Pancreas (tissue), 10 donors: ENCODE results near the gene THSD7A. TPM values are rescaled to one million over a fixed set of nuclear protein-coding genes. Genes with fewer than 3 reads are reported as not detected.

Experiments
- ATAC-seq, 4 donors: fragments of 200-7000 bp; cut with Tn5 transposase; one replicate each; pipeline versions ENCODE4 v1.8.0 to v1.9.1; 2020; ENCODE audit warnings: mild to moderate bottlenecking in 4 of 4, moderate library complexity in 4 of 4
- DNase-seq, 6 donors: peaks; one replicate each; pipeline ENCODE4 v3.0.0-alpha.2; 2020
- FAIRE-seq: peaks from 2 replicates; lab custom pipeline; 2012; peaks lifted over from hg19 to GRCh38; lab: Jason Lieb, UNC
- H3K27ac ChIP-seq, 4 donors: fragments of 200-600 bp; sonication (generic); 1 replicate in 3 of 4; 2 replicates in 1 of 4; pipeline versions ENCODE4 v1.5.0 to v1.8.0; 2020
- H3K27me3 ChIP-seq, 4 donors: fragments of 200-600 bp; one replicate each; pipeline ENCODE4 v1.8.0; 2021
- H3K36me3 ChIP-seq, 3 donors: fragments of 200-600 bp; sonication (generic) in 1 of 3; one replicate each; pipeline versions ENCODE4 v1.5.0 to v1.8.0; 2020 to 2021
- H3K4me1 ChIP-seq, 3 donors: fragments of 200-600 bp; one replicate each; pipeline ENCODE4 v1.8.0; 2021
- H3K4me3 ChIP-seq, 4 donors: fragments of 200-600 bp; sonication (generic) in 2 of 4; one replicate each; pipeline versions ENCODE4 v1.5.0 to v1.8.0; 2020 to 2021
- H3K9me3 ChIP-seq, 4 donors: fragments of 200-600 bp; one replicate each; pipeline ENCODE4 v1.8.0; 2021
- WGBS, 2 donors: extraction: QIAGEN DNeasy Blood & Tissue Kit; methylation state at CpG; one replicate each; pipeline ENCODE4 v1.1.7; 2013; 5-methylcytosine and 5-hydroxymethylcytosine counted together
- intact Hi-C, 3 donors: fragments of 100-400 bp; cut with DNase I; formaldehyde crosslinking; loops; one replicate each; pipeline versions ENCODE4 v1.11.1 to v1.14.2; 2022
- polyA plus RNA-seq, 2 donors: library from polyadenylated mRNA; stranded (reverse); fragments of 200-250 nt; gene quantifications; one replicate each; pipeline ENCODE4 v1.2.3, GENCODE V29; 2013
- total RNA-seq, 6 donors: library from RNA; stranded (reverse); fragmentation: NEBNext Ultra II Directional in 4 of 6; extraction: Animal tissue kit (Norgen Biotek cat#: 25700) in 4 of 6; gene quantifications; one replicate each; pipeline versions ENCODE4 v1.2.1 to v1.2.4, GENCODE V29; 2021 to 2023
- TF ChIP-seq, protein P1 (sequence below), 4 donors: fragments of 200-600 bp; sonication (generic) in 3 of 4; IDR thresholded peaks; one replicate each; pipeline versions ENCODE4 v1.5.0 to v1.8.0; 2021; ENCODE audit warnings: antibody characterized with exemption in 4 of 4
- donor health status: healthy with polysubstance abuse.
- donor health status: DM: no; HTN: no; CAD: no; lungs with moderate emphysema.
- donor health status: DM: no; HTN: no; CAD: no.
- donor health status: control.
- donor health status: control.
- donor health status: Bipolar disorder and iron deficiency.
- donor health status: DM: yes; HTN: yes; CAD: no.
- donor health status: DM: no; HTN: no; CAD: no.
- donor health status: DM: no; HTN: no; CAD: no.
- donor health status: DM: yes; HTN: yes; CAD: no.

The THSD7A gene
- total and polyA plus RNA-seq, 8 donors = 0.30 to 3.7 (median 0.90) TPM

- Histone ChIP-seq H3K27me3 (no peaks in the 10 kb centered on the region), H3K4me3 (no peak overlapping the region), H3K9me3 (no peaks in the 10 kb centered on the region), H3K36me3 (no peaks in the 10 kb centered on the region), H3K4me1 (no peaks in the 10 kb centered on the region), H3K27ac (no peak overlapping the region)
- ATAC-seq (no peak), FAIRE-seq (no peak), DNase-seq (no peak)
- TF ChIP-seq, protein P1, sequence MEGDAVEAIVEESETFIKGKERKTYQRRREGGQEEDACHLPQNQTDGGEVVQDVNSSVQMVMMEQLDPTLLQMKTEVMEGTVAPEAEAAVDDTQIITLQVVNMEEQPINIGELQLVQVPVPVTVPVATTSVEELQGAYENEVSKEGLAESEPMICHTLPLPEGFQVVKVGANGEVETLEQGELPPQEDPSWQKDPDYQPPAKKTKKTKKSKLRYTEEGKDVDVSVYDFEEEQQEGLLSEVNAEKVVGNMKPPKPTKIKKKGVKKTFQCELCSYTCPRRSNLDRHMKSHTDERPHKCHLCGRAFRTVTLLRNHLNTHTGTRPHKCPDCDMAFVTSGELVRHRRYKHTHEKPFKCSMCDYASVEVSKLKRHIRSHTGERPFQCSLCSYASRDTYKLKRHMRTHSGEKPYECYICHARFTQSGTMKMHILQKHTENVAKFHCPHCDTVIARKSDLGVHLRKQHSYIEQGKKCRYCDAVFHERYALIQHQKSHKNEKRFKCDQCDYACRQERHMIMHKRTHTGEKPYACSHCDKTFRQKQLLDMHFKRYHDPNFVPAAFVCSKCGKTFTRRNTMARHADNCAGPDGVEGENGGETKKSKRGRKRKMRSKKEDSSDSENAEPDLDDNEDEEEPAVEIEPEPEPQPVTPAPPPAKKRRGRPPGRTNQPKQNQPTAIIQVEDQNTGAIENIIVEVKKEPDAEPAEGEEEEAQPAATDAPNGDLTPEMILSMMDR (IDR thresholded peaks at IDR 0.05) = no peak
- 21 to 46% methylated on average over 2 of the region's 2 CpGs for WGBS, 2 donors
- intact Hi-C loops = no loop called here
Measured at GRCh38 chr7:11336432-11336831, 495.6 kb downstream of the THSD7A start.

- TF ChIP-seq, protein P1 (IDR thresholded peaks at IDR 0.05) = no peak
- FAIRE-seq (no peak), ATAC-seq (no peak), DNase-seq (no peak)
- H3K9me3 ChIP-seq = no peaks in the 10 kb centered on the region
- H3K4me1 ChIP-seq = no peaks in the 10 kb centered on the region
- no peak overlapping the region for H3K4me3 ChIP-seq
- no peaks in the 10 kb centered on the region for H3K36me3 ChIP-seq
- H3K27me3 ChIP-seq = no peaks in the 10 kb centered on the region
- 54 to 62% methylated on average over 4 of the region's 4 CpGs for WGBS, 2 donors
- H3K27ac ChIP-seq = no peak overlapping the region
- intact Hi-C loops = no loop called here
Measured at GRCh38 chr7:11335947-11336346, 496.1 kb downstream of the THSD7A start.

GRCh38 chr7:11332865-11333228 lies 499.2 kb downstream of the THSD7A start:
- no peaks in the 10 kb centered on the region for H3K27me3 ChIP-seq
- intact Hi-C loops = no loop called here
- no peaks in the 10 kb centered on the region for H3K36me3 ChIP-seq
- H3K4me3 ChIP-seq = no peak overlapping the region
- H3K9me3 ChIP-seq = no peaks in the 10 kb centered on the region
- no peaks in the 10 kb centered on the region for H3K4me1 ChIP-seq
- DNase-seq (no peak), ATAC-seq (no peak), FAIRE-seq (no peak)
- WGBS, 2 donors = 80 to 90% methylated on average over 2 of the region's 2 CpGs
- H3K27ac ChIP-seq = no peak overlapping the region
- TF ChIP-seq, protein P1 (IDR thresholded peaks at IDR 0.05) = no peak

- no peak for DNase-seq
- ATAC-seq = no peak
- H3K9me3 ChIP-seq = no peaks in the 10 kb centered on the region
- intact Hi-C loops = no loop called here
- no peaks in the 10 kb centered on the region for H3K4me1 ChIP-seq
- no peak overlapping the region for H3K4me3 ChIP-seq
- no peak overlapping the region for H3K27ac ChIP-seq
- H3K27me3 ChIP-seq = no peaks in the 10 kb centered on the region
- H3K36me3 ChIP-seq = no peaks in the 10 kb centered on the region
- TF ChIP-seq, protein P1 (IDR thresholded peaks at IDR 0.05) = no peak
- WGBS, 2 donors = 78 to 79% methylated on average over 4 of the region's 4 CpGs
- no peak for FAIRE-seq
Measured at GRCh38 chr7:11332186-11332864, 499.7 kb downstream of the THSD7A start.
